GM19438 (cell line): ENCODE data around the gene ADIRF.
"Not testable (repeated sequence)": the region's sequence is repeated elsewhere in the genome, so short reads cannot be mapped to it uniquely, and the experiment has no call there.

Experiments used
- ATAC-seq: cut with Tn5 transposase; IDR thresholded peaks from one replicate; pipeline ENCODE4 v1.9.1; 2021; ENCODE audit warnings: low read depth; ENCODE audit not compliant: unreplicated experiment

Gene ADIRF

DNA sequence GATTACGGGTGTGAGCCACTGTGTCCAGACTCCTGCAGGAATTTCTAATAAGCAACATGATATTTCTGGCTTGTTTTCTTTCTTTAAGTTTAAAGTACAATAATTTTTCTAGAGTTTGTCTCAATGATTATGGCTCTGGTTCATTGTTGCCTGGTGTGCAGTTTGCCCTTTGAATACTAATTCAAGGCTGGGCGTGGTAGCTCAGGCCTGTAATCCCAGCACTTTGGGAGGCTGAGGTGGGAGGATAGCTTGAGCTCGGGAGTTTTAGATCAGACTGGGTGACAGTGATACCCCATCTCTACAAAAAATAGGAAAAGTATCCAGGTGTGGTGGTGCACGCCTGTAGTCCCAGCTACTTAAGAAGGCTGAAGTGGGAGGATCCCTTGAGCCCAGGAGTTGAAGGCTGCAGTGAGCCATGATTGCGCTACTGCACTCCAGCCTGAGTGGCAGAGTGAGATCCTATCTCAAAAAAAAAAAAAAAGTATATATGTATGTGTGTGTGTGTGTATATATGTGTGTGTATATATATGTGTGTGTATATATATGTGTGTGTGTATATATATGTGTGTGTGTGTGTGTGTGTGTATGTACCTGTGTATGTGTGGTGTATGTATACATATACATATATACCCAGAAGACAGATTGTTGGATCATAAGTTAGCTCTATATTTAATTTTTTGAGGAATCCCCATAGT lies 8.2 kb downstream of the ADIRF start:
- ATAC-seq, result no peak

- not testable (repeated sequence) for ATAC-seq
Measured at GRCh38 chr10:86978457-86978856, 10.2 kb downstream of the ADIRF start.

DNA sequence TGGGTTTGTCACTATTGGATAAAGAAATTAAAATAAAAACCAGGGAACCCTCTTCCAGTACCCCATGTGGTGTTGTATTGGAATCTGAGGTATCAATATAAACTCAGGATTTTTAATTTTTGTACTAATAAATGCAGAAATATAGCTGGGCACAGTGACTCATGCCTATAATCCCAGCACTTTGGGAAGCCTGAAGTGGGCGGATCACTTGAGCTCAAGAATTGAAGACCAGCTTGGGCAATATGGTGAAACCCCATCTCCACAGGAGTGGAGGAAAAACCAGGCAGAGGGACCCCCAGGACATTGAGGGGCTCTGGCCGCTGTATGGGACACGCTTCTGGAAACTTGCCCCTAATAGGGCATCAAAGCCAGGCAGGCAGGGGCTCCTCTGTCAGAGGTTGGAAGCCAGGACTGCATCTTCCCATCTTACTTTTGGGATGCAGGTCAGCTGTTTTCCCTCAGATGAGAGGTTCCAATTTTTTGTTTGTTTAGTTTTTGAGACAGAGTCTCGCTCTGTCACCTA lies 11.1 kb downstream of the ADIRF start:
- no peak for ATAC-seq

DNA sequence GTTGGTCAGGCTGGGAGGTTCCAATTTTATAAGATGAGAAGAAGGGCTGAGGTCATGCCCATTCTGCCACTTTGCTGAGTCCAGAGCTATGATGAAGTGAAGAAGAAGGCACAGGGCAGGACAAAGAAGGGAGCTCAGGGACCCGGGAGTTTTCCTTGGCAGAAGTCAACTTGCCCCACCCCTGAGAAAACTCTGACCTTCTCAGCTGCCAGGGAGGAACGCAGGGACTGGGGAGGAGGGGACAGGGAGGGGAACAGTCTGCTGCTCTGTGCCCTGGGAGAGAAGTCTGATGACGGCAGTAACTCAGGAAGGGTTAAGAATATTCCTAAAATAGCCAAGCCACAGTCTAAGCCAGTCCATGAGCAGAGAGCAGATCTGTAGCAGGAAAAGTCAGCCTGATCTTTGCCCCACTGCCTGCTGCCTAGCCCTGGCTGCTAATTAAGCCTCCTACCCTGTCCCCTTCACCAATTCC lies 11.7 kb downstream of the ADIRF start:
- no peak for ATAC-seq

GRCh38 chr10:86981020-86981419 lies 12.7 kb downstream of the ADIRF start:
- ATAC-seq, result not testable (repeated sequence)

DNA sequence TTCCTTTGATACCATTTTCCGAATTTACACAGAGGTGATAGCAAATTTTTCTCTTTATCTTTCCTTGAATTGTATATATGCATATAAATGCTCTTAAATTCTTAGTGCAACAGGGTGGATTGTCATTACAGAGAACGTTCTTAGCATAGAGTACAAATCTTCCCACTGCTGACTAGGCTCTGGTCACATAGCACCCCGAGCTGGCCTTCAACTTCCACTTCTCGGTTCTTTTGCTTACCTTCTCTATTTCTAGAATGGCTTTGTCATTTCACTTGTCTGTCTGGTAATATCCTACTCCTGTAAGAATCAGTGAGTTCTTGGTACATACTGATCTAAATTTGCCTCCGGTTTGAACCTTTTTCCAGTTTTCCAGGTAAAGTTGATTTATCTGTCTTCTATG lies 13.4 kb downstream of the ADIRF start:
- no peak for ATAC-seq

DNA sequence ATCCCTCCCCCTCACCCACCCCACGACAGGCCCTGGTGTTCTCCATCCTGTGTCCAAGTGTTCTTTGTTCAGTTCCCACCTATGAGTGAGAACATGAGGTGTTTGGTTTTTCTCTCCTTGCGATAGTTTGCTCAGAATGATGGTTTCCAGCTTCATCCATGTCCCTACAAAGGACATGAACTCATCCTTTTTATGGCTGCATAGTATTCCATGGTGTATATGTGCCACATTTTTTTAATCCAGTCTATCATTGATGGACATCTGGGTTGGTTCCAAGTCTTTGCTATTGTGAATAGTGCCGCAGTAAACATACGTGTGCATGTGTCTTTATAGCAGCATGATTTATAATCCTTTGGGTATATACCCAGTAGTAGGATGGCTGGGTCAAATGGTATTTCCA lies 16.2 kb downstream of the ADIRF start:
- not testable (repeated sequence) for ATAC-seq

DNA sequence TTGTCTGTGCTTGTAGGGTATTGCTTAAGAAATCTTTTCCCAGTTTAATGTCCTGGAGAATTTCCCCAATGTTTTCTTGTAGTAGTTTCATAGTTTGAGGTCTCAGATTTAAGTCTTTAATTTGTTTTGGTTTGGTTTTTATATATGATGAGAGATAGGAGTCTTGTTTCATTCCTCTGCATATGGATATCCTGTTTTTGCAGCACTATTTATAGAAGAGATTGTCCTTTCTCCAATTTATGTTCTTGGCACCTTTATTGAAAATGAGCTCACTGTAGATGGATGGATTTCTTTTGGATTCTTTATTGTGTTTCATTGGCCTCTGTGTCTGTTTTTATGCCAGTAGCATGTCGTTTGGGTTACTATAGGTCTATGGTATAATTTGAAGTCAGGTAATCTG lies 20.2 kb downstream of the ADIRF start:
- ATAC-seq, result no peak

GRCh38 chr10:86991362-86991761 lies 23.1 kb downstream of the ADIRF start:
- not testable (repeated sequence) for ATAC-seq

DNA sequence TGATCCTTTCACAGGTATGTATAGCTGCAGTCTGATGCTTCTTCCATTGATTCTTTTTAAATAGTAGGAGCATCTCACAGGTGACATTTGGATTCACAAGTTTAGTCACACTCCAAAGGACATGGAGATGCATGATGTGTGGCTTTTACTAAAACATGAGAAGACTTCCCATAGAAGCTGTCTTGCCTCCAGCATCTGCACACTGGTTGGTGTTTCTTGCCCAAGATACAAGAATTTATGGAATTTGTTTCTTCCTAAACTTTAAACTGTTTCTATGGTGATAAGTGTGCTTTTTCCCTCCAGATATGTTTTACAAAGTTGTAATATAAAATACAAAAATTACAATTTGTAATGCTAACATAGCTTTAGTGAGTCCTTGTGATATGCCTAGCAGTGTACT lies 24.2 kb downstream of the ADIRF start:
- no peak for ATAC-seq

DNA sequence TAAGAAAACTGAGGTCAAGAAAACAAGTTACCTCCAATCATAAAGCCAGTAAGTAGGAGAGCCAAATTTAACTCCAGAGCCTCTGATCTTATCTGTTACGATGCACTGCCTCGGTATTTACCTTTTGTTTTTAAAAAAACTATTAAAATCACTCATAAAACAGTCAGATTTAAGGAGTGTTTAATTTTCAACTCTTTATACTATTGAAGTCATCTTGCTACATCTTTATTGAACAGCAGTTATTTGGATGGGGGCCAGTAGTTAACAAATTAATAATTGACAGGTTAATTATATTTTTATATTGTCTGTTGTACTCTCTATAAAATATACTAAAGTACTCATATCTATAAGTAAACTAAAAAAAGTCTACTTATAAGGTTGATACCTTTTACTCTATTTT lies 24.6 kb downstream of the ADIRF start:
- no peak for ATAC-seq

GRCh38 chr10:86999802-87000403 lies 31.6 kb downstream of the ADIRF start:
- not testable (repeated sequence) for ATAC-seq

DNA sequence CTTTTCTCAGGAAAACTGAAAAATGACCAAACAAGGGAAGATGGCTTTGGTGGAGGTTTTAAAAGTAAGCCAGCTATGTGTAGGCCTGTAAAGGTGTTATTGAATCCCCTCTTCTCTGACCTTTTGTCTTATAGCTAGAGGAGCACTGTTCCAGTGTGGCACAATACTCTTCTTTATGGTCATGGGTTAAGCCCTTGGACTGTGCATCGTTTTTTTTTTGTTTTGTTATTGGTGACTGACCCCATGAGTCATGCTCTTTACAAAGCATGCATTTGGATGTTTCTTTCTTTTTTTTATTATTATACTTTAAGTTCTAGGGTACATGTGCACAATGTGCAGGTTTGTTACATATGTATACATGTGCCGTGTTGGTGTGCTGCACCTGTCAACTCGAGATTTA lies 32.2 kb downstream of the ADIRF start:
- ATAC-seq, result no peak

- ATAC-seq, result not testable (repeated sequence)
Measured at GRCh38 chr10:87007124-87007523, 38.8 kb downstream of the ADIRF start.

DNA sequence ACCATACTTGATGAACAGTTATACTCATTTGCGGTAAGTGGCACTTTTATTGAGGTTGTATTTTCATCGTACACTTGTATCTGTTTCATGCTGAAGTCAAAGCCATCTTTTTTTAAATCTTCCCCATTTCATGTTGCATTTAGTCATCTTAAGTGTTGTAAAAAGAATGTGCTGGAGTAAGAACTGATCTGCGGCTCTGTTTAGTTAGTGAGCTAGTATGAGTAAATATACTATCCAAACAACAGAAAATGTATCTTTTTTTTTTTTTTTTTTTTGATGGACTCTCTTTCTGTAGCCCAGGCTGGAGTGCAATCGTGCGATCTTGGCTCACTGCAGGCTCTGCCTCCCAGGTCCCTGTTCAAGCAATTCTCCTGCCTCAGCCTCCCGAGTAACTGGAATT lies 39.4 kb downstream of the ADIRF start:
- not testable (repeated sequence) for ATAC-seq

- not testable (repeated sequence) for ATAC-seq
Measured at GRCh38 chr10:87008303-87008702, 40.0 kb downstream of the ADIRF start.

- ATAC-seq, result not testable (repeated sequence)
Measured at GRCh38 chr10:87009134-87009696, 40.9 kb downstream of the ADIRF start.

GRCh38 chr10:87013528-87013927 lies 45.2 kb downstream of the ADIRF start:
- not testable (repeated sequence) for ATAC-seq

DNA sequence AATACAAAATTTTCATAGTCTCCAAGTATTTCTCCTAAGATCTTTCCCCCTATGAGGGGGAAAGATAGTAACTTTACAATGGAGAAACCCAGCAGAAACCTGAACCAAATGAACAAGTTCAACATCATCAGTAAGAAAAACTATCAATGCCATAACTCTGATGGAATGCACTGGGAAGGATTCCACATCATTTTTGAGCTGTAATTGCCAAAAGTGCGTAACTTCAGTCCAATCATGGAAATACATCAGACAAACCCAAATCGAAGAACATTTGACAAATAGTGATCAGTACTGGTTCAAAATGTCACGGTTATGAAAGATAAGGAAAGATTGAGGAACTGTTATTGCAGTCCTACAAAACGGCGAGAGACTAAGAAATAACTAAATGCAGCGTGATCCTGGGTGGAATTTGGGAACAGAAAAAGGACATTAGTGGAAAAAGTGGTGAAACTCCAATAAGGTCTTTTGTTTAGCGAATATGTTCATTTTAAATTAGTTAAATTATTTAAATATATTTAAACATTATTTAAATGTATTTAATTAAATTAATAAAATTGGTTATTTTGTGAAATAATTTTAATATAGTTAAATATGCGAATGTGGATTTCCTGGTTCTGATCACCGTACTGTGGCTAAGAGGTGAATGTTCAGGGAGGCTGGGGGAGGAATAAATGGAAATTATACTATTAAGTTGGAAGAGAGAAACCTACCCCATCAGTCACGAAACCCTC lies 46.9 kb downstream of the ADIRF start:
- ATAC-seq, result not testable (repeated sequence)

DNA sequence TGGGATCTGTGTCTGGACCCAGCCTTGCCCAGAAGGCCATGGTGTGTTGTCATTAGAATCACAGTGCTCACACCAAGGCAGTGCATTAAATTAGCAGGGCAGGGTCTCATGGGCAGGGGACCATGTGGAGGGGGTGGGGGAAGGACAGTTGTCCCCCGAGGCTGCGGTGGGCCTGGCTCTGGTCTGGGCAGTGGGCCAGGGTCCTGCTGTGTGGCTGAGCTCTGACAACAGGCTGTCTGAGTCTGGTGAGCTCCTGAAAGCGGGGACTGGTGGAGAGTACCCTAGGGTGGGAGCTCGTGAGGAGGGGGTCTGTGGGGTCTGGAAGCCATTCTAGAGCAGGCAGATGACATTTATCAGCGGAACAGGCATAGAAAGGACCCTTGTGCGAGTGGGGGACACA lies 49.8 kb downstream of the ADIRF start:
- ATAC-seq, result not testable (repeated sequence)

DNA sequence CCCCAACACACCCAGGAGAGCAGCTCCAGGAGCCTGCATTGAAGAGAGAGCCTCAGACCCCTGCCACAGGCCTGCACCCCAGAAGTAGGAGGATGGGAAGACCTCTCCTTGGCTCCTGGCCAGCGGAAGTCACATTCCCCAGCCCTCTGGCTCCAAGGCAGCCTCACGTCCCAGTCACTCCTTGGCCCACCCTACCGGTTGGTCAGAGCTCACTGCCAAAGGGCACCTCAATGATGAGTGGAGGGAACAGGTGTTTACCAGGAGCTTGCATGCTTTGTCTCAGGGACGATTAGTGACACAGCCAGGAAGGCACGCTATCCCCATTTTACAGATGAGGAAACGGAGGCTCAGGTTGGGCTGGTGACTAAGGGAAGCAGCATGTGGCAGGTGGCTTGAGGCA lies 50.8 kb downstream of the ADIRF start:
- not testable (repeated sequence) for ATAC-seq
